ENCODE results near the gene GRAMD4. TPM values are rescaled to one million over a fixed set of nuclear protein-coding genes. Genes with fewer than 3 reads are reported as not detected.

The GRAMD4 gene
- total and polyA plus RNA-seq, 2 experiments from 2014 or later: 2.9 to 10.6 TPM

DNA sequence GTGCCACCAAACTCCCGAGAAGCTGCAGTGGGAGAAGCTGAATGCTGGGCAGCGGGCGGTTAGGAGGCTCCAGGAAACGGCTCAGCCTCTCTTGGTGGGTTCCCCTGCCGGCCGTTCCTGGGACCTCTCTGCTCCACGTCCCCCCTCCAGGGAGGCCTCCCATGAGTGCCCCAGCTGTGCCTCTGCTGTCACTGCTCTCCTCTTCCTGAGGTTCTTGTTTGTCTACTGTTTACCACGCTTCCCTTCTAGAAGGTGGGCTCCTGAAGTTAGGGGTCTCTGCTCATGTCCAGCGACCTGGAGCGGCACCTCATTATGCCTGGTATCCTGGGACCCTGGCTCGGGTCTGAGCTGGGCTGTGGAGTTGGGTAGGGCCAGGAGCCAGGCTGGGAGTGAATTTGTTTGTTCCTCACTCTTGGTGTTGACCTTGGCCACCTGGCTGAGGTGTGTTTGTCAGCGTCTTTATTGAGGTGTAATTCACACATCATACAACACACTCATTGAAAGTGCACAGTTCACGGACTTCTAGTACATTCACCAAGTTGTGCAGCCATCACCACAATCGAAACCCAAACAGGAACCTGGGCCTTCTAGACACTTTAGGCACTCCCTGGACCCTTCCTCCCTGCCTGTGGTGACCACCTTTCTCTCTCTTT is 37.8 kb upstream of the GRAMD4 start:
- H2AFZ ChIP-seq: no peak overlapping the region
- H3K36me3 ChIP-seq (ENCODE audit: low read depth): no peaks in the 10 kb centered on the region
- DNase-seq: no peak
- 89 to 90% methylated on average over 8 to 14 of the region's 14 CpGs for WGBS, 2 experiments (ENCODE audit: low coverage in 1 of 2, low lambda C conversion rate in 2 of 2, missing lambda C conversion rate in 2 of 2)
- no peaks in the 10 kb centered on the region for H3K27me3 ChIP-seq (replicated peaks; ENCODE audit: insufficient read depth)
- no peaks in the 10 kb centered on the region for H3K9me2 ChIP-seq (ENCODE audit: insufficient read depth)
- no peaks in the 10 kb centered on the region; the same call in 1 of the 2 replicates for H3F3A ChIP-seq (ENCODE audit: insufficient read depth)
- no peak for TF ChIP-seq EZH2 (IDR thresholded peaks at IDR 0.05; ENCODE audit: insufficient read depth, poor library complexity, severe bottlenecking)
- no peak for TF ChIP-seq EZH2phosphoT487 (IDR thresholded peaks at IDR 0.05; ENCODE audit: insufficient read depth, low read depth)
- H3K9ac ChIP-seq: no peak overlapping the region
- H3K27ac ChIP-seq: no peak overlapping the region
- in situ Hi-C loops (cut with MboI): no loop called here
- peaks cover 23% of the 10 kb centered on the region; the same call in 1 of the 2 replicates for H3K79me2 ChIP-seq (ENCODE audit: insufficient read depth)
- H3K9me3 ChIP-seq (ENCODE audit: low read depth): no peaks in the 10 kb centered on the region
- H3K4me3 ChIP-seq: no peak overlapping the region
- peaks cover 7% of the 10 kb centered on the region for H3K4me1 ChIP-seq (ENCODE audit: insufficient read depth)
- no peaks in the 10 kb centered on the region for H4K20me1 ChIP-seq (ENCODE audit: insufficient read depth)
- H3K4me2 ChIP-seq (ENCODE audit: unreplicated experiment): no peak overlapping the region

DNA sequence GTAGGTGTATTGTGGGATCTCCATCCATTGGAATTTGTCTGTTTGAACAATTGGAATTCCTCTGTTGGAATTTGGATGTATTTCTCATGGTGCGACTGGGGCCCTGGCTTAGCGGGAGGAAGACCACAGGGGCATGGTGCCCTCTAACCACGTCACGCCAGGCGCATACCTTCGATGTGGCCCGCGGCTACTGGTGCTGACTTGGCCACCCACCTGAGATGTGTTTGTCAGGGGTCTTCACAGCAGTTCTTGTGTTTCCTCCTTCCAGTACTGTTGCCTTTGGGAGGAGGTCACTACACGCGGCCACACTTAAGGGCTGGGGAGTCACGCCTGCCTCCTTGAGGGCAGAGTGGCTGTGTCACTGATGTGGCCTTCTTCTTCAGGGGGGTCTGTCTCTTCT is 36.6 kb upstream of the GRAMD4 start:
- no peaks in the 10 kb centered on the region for H4K20me1 ChIP-seq (ENCODE audit: insufficient read depth)
- H3K27me3 ChIP-seq (replicated peaks; ENCODE audit: insufficient read depth): no peaks in the 10 kb centered on the region
- no peaks in the 10 kb centered on the region for H3K4me1 ChIP-seq (ENCODE audit: insufficient read depth)
- H2AFZ ChIP-seq: no peak overlapping the region
- DNase-seq: no peak
- WGBS, 2 experiments (ENCODE audit: low coverage in 1 of 2, low lambda C conversion rate in 2 of 2, missing lambda C conversion rate in 2 of 2): 96 to 97% methylated on average over 11 of the region's 11 CpGs
- H3K36me3 ChIP-seq (ENCODE audit: low read depth): no peaks in the 10 kb centered on the region
- no peak for TF ChIP-seq EZH2phosphoT487 (IDR thresholded peaks at IDR 0.05; ENCODE audit: insufficient read depth, low read depth)
- TF ChIP-seq EZH2 (IDR thresholded peaks at IDR 0.05; ENCODE audit: insufficient read depth, poor library complexity, severe bottlenecking): no peak
- no peaks in the 10 kb centered on the region for H3K9me3 ChIP-seq (ENCODE audit: low read depth)
- in situ Hi-C loops (cut with MboI): no loop called here
- peaks cover 23% of the 10 kb centered on the region; the same call in 1 of the 2 replicates for H3K79me2 ChIP-seq (ENCODE audit: insufficient read depth)
- H3K27ac ChIP-seq: no peak overlapping the region
- no peak overlapping the region for H3K4me2 ChIP-seq (ENCODE audit: unreplicated experiment)
- no peaks in the 10 kb centered on the region for H3K9me2 ChIP-seq (ENCODE audit: insufficient read depth)
- H3F3A ChIP-seq (ENCODE audit: insufficient read depth): no peaks in the 10 kb centered on the region; the same call in 1 of the 2 replicates
- H3K4me3 ChIP-seq: no peak overlapping the region
- no peak overlapping the region for H3K9ac ChIP-seq

DNA sequence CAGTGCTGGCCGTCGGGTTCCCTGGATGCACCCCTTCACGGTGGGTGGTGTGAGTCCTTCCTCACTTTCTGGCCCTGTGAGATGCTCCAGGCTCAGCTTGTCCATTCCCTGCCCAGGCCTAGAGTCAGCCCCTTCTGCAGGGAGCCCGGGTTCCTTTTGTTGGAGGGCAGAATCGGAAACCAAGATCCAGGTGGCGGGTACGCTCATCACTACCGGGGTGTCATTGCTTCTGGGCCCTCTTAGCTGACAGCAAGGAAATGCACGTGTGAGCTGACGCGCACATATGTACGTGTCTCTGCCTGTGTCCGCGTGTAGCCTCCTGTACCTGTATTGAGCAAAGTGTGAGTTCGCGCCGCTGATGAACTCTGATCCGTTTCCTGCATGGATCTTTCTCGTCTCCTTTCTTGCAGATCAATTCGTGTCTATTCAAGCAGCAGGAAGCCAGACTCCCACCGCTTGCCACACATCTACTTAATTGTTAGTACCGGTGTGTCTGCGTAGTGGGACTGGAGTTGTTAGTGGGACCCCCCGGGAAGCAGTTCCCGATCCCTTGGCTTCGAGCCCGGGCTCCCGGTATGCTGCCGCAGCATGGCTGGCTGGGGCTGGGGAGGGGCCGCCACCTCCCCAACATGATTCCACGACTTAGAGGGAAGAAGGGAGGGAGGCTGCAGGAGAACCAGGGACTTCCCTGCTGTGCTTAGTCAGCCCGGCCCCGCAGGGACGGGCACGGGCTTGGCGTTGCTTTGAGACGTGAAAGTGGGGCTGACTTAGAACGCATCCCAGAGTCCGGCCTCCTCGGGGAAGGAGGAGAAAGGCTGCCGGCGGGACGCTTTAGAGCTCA is 35.9 kb upstream of the GRAMD4 start:
- Histone ChIP-seq H3K27me3 (replicated peaks; ENCODE audit: insufficient read depth) (no peaks in the 10 kb centered on the region), H3K4me3 (no peak overlapping the region)

DNA sequence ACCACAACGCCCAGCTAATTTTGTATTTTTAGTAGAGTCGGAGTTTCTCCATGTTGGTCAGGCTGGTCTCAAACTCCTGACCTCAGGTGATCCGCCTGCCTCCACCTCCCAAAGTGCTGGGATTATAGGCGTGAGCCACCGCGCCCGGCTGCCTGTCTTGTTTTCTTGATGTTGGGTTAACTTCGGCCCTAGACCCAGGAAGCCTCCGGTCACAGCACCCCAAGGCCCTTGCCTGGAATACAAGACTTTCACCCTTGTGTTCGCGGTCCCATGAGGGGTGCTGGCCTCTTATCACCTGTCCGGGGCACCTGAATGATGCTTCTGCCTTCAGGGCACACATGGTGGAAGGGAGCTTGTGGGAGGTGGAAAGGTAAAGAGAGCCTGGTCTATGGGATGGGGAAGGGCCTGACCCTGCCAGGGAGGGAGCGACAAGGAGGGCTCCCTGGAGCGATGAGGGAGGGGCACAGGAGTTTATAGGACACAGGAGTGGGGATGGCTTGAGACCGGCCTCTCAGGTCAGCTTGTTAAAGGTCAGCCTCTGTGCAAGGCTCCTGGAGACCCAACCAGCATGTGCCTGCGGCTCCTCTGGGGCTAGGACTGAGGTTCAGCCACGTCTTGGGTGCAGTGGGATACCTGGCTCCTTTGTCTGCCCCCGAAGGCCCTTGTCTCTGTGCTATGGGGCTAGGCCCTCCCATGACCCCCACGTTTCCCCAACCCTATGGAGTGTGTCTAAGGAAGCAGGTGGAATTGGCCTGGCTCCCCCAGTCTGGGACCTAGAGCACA is 34.7 kb upstream of the GRAMD4 start:
- in situ Hi-C loops (cut with MboI): no loop called here
- Histone ChIP-seq H3K79me2 (ENCODE audit: insufficient read depth) (peaks cover 19% of the 10 kb centered on the region; the same call in 1 of the 2 replicates), H4K20me1 (ENCODE audit: insufficient read depth) (no peaks in the 10 kb centered on the region)

More for the DNA sequence above, 35.9 kb upstream of the GRAMD4 start:
- no peaks in the 10 kb centered on the region; the same call in 1 of the 2 replicates for H3F3A ChIP-seq (ENCODE audit: insufficient read depth)
- H3K9ac ChIP-seq: no peak overlapping the region
- no peak overlapping the region for H3K4me2 ChIP-seq (ENCODE audit: unreplicated experiment)
- H3K4me1 ChIP-seq (ENCODE audit: insufficient read depth): no peaks in the 10 kb centered on the region
- peaks cover 23% of the 10 kb centered on the region; the same call in 1 of the 2 replicates for H3K79me2 ChIP-seq (ENCODE audit: insufficient read depth)
- H3K9me3 ChIP-seq (ENCODE audit: low read depth): no peaks in the 10 kb centered on the region
- no peaks in the 10 kb centered on the region for H3K9me2 ChIP-seq (ENCODE audit: insufficient read depth)
- H4K20me1 ChIP-seq (ENCODE audit: insufficient read depth): no peaks in the 10 kb centered on the region
- no peak for DNase-seq
- no peak overlapping the region for H3K27ac ChIP-seq
- TF ChIP-seq EZH2 (IDR thresholded peaks at IDR 0.05; ENCODE audit: insufficient read depth, poor library complexity, severe bottlenecking) (no peak), EZH2phosphoT487 (IDR thresholded peaks at IDR 0.05; ENCODE audit: insufficient read depth, low read depth) (no peak)
- in situ Hi-C loops (cut with MboI): no loop called here
- H3K36me3 ChIP-seq (ENCODE audit: low read depth): no peaks in the 10 kb centered on the region
- H2AFZ ChIP-seq: no peak overlapping the region
- whole genome bisulfite sequencing, 2 experiments (ENCODE audit: low coverage in 1 of 2, low lambda C conversion rate in 2 of 2, missing lambda C conversion rate in 2 of 2): 59 to 62% methylated on average over 43 of the region's 43 CpGs

More for the DNA sequence above, 34.7 kb upstream of the GRAMD4 start:
- no peak for DNase-seq
- no peaks in the 10 kb centered on the region for H3K9me3 ChIP-seq (ENCODE audit: low read depth)
- H2AFZ ChIP-seq: no peak overlapping the region
- H3K4me2 ChIP-seq (ENCODE audit: unreplicated experiment): no peak overlapping the region
- H3K27ac ChIP-seq: no peak overlapping the region
- no peaks in the 10 kb centered on the region for H3K36me3 ChIP-seq (ENCODE audit: low read depth)
- no peak overlapping the region for H3K4me3 ChIP-seq
- H3K4me1 ChIP-seq (ENCODE audit: insufficient read depth): no peaks in the 10 kb centered on the region
- TF ChIP-seq EZH2phosphoT487 (IDR thresholded peaks at IDR 0.05; ENCODE audit: insufficient read depth, low read depth) (no peak), EZH2 (IDR thresholded peaks at IDR 0.05; ENCODE audit: insufficient read depth, poor library complexity, severe bottlenecking) (no peak)
- H3K9ac ChIP-seq: no peak overlapping the region
- no peaks in the 10 kb centered on the region for H3K27me3 ChIP-seq (replicated peaks; ENCODE audit: insufficient read depth)
- 92 to 93% methylated on average over 19 of the region's 19 CpGs for WGBS, 2 experiments (ENCODE audit: low coverage in 1 of 2, low lambda C conversion rate in 2 of 2, missing lambda C conversion rate in 2 of 2)
- no peaks in the 10 kb centered on the region for H3F3A ChIP-seq (ENCODE audit: insufficient read depth)
- no peaks in the 10 kb centered on the region for H3K9me2 ChIP-seq (ENCODE audit: insufficient read depth)
